Articular chondrocyte of knee joint (primary cell): ENCODE data around the gene NDUFAF4. TPM values are rescaled to one million over a fixed set of nuclear protein-coding genes. Genes with fewer than 3 reads are reported as not detected.

Experiments used
- small RNA-seq: library from RNA; depleted of rRNA; stranded (forward); fragments of <200 nt; gene quantifications from one replicate; pipeline ENCODE3, GENCODE V24; 2012
- total RNA-seq: library from RNA; depleted of rRNA; stranded (reverse); fragments of >200 nt; gene quantifications from 2 replicates; pipeline ENCODE4 v1.2.3, GENCODE V29; 2012

The NDUFAF4 gene
- total RNA-seq = 11.4 and 14.4 TPM in 2 replicates

DNA sequence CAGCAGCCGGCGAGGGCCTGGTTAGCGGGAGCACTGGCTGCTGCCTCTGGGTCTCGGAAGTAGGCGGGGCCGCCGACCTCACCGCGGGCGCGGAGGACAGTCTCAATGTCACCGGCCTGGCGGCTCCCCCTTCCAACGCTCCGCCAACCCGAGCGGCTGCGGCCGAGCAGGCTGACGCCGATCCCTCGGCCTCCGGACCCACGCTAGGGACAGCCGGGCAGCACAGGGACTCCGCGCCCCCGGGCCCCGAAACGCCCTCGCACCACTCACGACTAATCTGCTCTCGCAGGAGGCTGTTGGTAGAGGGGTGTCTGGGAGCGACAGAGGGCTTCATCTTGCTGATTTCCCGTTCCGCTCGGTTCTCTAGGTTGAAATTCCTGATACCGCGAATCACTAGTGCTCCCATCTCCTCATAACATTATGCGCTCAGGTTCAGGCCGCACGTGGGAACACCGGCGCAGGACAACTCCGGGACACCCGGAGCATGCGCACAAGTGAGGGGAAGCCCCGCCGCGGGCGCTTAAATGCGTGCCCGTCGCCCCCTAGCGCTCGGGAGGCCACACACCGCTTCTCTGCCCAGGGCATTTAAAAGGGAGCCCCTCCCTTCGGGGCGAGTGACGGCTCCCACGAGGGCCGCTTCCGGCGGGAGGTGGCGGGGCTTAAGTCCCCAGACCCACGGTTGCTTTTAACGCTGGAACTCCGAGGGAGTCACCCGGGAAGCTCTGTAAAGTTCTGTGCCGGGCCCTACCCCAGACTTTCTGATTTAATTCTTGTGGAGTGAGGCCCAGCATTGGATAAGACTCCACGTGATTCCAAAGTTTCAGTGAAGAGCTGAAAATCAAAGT lies at the start of gene NDUFAF4:
TSS of gene NDUFAF4 (minus strand) at position 496 of the 845 bp plus-strand sequence. CDS start at position 406, 90 bp downstream.

Small RNA genes within 50 kb of the gene (small RNA-seq; reads per million reads assigned to genes)
- gene RN7SL509P = not detected

Other genes starting within 250 kb of the NDUFAF4 start
- under 0.01 and 0.11 TPM in 2 replicates for gene GPR63, start 60.4 kb downstream of the NDUFAF4 start, total RNA-seq
- gene KLHL32, start 26.8 kb upstream of the NDUFAF4 start, total RNA-seq = not detected in 2 replicates